Eye (tissue), 1 donor: ENCODE results near the gene EEIG2.
A peak's percentile ranks its signal among the peaks of the same experiment; 100 is the strongest.

Experiments
- DNase-seq: peaks from one replicate; pipeline ENCODE4 v3.0.0-alpha.2; 2015

The EEIG2 gene

GRCh38 chr1:108551137-108551862 is 8.6 kb upstream of the EEIG2 start:
- no peak for DNase-seq

DNA sequence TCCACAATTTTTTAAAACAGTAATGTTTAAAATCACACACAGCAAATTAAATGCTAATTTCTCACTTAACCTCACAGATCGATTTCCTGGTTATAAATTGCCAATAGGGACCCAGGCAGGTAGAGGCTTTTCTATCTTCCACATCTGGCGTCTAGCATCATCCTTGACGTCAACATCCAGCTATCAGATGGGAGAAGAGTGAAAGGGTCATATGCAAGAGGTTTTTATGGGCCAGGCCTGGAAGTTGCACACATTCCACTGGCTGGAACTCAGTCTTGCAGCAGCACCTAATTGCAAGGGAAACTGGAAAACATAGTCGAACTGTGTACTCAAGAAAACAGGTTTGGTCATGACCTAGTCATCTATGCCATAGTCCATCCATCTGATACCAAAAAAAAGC is 6.0 kb upstream of the EEIG2 start:
- DNase-seq = no peak

DNA sequence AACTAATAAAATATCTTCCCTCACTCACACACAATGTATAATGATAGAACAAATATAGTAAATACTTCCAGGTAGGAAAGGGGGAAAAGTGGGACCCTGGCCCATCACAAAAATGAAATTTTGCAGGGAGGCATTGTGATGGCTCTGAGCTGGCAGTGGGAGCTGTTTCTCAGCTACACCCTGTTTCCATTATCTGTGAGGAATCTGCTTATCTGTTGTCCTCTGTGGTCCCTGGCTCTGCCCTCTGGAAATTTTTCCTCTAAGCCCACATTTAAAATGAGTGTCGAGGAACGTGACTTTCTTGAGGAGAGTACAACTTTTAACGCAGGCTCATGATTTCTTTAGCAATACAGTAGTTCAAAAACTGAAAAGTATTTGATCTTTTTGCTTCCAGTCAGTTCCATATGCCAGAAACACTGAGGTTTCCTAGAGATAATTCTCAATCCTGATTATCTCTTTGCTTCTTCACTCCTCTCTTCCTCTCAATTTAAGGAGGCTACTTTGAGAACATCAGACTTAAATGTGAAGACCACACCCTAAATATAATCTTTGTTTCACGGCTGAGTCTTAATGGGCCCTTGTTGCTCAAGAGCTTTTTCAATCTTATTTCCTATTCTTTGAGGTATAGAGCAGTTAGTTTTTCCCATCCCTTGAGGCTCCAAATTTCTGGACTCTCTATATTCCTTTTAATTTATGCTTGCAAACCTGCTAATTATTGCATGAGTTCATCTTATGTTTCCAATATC is 5.0 kb upstream of the EEIG2 start:
- no peak for DNase-seq

DNA sequence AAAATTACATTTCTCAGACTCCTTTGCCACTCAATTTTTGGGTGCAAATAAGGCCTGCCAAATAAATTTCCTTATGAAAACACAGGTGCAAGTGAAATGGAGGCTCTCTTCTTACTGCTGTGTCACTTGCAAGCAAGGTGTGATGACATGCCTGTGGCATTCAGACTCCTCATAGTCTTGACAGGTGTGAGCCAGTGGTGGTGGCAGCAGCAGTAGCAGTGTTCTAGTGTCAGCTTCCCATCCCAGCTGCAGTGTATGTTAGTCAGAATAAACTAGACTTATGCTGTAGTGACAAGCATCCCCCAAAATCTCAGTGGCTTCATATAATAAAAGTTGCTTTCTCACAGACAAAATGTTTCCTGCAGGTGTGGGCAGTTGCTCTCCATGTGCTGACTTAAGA is 3.8 kb upstream of the EEIG2 start:
- no peak for DNase-seq

- DNase-seq = no peak
Observed at GRCh38 chr1:108556499-108556898, 3.4 kb upstream of the EEIG2 start.

GRCh38 chr1:108557296-108557695 is 2.6 kb upstream of the EEIG2 start:
- no peak for DNase-seq

DNA sequence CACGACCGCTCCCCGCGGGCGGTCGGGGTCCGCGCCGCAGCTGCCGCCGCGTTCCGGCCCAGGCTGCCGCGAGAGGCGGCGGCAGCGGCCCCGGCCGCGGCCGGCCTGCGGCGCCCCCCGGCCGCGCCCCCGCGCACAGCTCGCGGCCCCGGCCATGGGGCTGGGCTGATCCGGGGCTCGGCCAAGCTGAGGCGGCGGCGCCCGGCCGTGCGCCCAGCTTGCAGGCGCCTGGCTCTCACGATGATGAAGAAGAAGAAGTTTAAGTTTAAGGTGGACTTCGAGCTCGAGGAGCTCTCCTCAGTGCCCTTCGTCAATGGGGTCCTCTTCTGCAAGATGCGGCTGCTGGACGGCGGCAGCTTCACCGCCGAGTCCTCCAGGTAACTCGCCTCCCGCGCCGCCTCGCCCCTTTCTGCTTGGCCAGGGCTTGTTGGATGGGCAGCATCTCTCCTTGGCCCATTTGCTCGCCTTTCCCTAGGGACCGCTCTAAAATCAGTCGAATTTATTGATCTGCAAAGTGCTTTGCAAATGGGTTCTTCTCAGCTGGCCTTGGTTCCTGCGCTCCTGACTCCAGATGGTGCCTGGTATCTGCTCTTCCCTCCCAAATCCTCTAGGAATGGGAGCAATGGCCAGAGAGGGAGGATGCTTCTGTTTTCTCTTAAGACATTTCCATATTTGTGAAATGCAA is 431 bp downstream of the EEIG2 start:
- DNase-seq = peak; percentile 89

- DNase-seq = peak; percentile 84
Observed at GRCh38 chr1:108560874-108561459, 1.1 kb downstream of the EEIG2 start.

DNA sequence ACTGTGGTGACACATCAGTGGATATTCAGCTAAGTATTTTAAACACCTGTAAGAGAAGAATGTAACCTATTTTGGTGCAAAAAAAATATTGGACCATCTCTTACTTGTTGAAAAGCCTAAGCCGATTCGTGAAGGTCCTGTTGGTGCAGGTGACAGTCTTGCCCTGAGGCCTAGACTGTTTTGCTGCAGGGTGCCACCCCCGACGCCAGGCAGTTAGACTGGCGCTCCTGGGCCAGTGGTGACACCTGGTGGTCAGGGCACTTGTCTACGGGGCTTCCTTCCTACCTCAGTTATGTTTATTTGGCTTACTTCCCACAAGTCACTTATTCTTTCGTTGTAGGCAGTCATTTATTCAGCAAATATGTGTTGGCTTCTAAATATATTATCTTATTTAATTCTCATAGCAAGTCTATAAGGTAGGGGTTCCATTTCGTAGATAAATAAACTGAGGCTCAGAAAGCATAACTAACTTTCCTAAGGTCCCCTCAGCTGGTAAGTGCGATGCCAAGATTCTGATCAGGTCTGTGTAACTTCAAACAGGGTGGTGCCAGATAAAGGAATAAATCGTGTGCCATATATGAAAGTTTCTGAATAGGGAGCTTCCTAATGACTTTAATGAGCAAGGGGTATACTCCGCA is 1.9 kb downstream of the EEIG2 start:
- DNase-seq = peak; percentile 42

- DNase-seq = no peak
Observed at GRCh38 chr1:108563808-108564207, 3.9 kb downstream of the EEIG2 start.

- DNase-seq = no peak
Observed at GRCh38 chr1:108565081-108565480, 5.2 kb downstream of the EEIG2 start.

DNA sequence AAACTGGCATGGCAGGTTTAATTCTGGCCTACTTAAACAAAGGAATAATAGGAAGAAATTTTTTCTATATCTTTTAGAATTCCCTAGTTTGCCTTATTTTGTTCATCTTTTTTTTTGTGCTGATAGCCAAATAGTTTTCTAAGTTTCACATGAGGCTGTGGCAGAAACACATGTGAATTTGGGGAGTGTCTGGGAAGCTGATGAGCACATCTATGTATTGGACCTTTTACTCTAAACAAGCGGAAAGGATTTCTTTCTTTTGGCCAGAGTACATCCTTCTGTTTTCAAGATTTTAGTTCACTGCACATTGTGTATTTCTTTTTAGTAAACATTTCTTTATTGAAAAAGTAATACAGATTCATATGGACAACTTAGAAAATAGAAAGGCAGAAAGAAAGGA is 5.6 kb downstream of the EEIG2 start:
- no peak for DNase-seq

DNA sequence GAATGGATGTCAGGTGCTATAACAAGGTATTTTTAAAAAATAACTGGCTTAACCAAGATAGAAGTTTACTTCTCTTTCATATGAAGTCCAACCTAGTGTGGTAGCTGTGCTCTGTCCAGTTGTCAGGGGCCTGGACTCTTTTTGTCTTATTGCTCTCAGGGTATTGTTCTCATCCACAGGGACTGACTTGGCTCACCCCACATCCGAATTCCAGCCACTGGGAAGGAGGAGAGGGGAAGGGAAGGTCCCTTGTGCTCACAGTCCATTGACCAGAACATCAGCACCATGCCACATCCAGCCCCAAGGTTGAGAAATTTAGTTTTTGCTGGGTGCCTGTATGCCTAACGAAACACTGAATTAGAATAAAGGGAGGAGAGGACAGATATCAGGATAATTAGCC is 8.7 kb downstream of the EEIG2 start:
- DNase-seq = no peak

DNA sequence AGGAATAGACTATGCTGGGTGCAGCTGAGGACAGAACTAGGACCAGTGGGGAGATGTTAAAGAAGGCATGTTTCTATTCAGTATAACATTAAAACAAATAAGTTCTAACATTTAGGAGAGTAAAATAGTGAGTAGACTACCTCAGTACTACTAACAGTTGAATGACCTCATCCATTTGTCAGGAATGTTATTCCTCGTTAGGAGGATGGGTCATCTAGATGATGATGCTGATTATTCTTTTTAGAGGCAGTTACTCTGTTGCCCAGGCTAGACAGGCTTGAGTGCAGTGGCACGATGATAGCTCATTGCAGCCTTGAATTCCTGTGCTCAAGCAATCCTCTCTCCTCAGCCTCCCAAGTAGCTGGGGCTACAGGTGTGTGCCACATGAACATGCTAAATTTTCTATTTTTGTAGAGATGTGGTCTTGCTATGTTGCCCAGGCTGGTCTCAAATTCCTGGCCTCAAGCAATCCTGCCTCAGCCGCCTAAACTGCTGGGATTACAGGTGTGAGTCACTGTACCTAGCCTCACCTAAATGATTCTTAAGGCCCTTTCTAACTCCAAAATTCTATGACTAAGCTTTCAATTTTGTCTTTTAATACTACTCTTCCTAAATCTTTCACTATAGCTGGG is 9.3 kb downstream of the EEIG2 start:
- DNase-seq = no peak

DNA sequence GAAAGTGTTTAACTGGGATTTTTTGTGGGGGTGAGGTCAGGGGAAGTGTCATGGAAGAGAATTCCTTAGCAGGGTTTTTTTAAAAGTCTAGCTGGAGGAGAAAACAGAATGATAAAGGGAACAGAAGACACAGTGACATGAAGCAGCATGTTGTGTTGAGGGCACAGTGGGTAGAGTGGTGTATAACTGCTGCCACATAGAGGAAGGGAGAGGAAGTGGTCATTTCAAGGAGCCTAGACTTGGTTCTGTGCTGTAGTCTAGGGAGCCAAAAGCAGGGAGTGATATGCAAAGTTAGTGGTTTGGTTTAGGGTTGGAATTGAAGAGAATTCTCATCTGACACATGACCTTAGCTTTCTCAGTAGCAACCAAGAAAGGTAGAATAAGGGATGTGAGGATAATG is 10.2 kb downstream of the EEIG2 start:
- no peak for DNase-seq

DNA sequence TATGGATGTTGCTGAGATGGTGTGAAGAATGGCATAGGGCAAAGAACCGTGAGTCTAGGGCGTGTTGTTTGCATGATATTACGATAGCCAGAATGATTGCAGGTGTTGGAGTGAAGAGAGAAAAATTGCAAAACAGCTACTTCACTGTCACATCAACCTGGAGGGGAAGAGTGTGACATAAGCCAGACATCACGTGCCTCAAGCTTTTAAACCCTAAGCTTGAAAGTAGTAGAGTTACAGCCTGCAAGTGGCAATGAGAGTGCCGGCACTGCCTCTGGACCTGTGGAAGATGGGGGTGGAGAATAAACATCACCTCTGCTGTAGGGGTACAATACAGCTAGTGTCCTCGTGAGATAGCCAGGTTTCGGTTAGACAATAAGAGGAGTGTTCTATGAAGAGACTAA is 11.1 kb downstream of the EEIG2 start:
- DNase-seq = no peak

- no peak for DNase-seq
Observed at GRCh38 chr1:108572182-108572581, 12.3 kb downstream of the EEIG2 start.

DNA sequence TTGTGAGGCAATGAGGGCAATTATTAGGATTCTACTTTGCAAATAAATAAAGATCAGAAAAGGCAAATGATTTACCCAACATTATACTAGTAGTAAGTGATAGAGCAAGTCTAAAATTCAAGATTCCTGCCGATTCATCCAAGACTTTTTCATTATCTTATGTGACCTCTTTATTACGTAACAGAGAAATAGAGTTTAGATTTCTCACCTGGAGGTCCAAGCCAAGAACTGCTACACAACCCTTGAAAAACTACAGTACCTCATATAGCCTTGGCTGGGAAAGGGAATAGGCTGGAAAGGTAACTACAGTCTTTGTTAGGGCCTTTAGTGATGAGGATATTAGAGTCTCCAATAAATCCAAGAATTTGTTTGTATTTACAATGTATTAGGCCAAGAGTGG is 13.3 kb downstream of the EEIG2 start:
- DNase-seq = no peak

DNA sequence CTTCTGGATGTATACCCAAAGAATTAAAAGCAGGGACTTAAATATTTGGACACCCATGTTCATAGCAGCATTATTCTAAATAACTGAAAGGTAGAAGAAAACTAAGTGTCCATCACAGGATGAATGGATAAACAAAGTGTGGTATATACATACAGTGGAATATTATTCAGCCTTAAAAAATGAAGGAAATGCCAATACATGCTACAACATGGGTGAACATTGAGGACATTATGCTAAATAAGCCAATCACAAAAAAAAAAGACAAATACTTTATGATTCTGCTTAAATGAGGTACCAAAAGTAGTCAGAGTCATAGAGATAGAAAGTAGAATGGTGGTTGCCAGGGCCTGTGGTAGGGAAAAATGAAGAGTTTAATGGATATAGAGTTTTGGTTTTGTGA is 14.1 kb downstream of the EEIG2 start:
- DNase-seq = no peak

DNA sequence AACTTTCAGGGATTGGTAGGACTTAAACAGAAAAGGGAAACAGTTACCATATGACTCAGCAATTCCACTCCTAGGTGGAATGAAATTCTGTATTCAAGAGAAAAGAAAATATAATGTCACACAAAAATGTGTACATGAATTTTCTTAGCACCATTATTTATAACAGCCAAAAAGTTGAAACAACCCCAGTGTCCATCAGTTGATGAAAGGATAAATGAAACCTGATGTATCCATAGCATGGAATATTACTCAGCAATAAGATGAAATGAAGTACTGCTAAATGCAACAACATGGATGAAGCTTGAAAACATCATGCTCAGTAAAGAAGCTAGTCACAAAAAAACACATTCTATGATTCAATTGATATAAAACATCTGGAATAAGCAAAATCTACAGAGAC is 15.5 kb downstream of the EEIG2 start:
- no peak for DNase-seq

- DNase-seq = no peak
Observed at GRCh38 chr1:108583757-108584427, 24.0 kb downstream of the EEIG2 start.

DNA sequence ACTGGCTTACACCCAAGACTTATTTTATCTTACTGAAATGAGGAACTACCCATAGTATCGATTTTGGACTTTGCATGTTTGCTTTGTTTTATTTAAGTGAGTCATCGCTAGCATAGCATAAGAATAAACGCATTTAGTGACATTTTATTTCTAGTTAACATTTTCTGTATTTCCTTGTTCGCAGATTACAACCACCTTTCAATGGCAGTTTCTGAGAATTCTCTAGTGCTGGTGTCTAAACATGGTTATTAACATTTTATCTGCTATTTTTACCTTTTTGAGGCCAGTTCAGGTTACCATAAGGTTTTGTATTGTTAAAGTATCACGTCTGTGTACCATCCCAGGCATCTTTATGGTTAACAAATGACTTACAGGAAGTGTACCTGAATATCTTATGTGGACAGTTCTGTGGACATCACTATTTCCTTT is 24.5 kb downstream of the EEIG2 start:
- no peak for DNase-seq
